ENCODE results near the gene COX8C.
"Not testable (repeated sequence)": the region's sequence is repeated elsewhere in the genome, so short reads cannot be mapped to it uniquely, and the experiment has no call there.

Gene COX8C

GRCh38 chr14:93375673-93376156 lies 28.7 kb downstream of the COX8C start:
- DNase-seq, result no peak

DNA sequence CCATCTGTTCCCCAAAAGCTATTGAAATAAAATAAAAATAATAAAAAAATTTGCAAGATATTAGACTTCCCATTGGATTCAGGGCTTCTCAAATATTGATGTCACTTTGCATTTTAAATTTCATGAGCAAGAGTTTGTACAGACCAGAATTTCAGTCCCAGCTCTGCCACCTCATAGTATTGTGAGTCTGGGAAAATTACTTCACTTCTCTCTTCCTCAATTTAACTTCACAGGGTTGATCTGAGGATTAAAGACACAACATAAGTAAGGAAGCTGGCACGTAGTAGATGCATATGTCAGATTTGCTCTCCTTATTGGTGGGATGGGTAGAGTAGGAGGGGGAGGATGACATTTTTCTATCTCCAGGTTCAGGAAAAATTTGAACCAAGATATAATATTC lies 32.8 kb downstream of the COX8C start:
- no peak for DNase-seq

GRCh38 chr14:93381644-93382043 lies 34.7 kb downstream of the COX8C start:
- no peak for DNase-seq

DNA sequence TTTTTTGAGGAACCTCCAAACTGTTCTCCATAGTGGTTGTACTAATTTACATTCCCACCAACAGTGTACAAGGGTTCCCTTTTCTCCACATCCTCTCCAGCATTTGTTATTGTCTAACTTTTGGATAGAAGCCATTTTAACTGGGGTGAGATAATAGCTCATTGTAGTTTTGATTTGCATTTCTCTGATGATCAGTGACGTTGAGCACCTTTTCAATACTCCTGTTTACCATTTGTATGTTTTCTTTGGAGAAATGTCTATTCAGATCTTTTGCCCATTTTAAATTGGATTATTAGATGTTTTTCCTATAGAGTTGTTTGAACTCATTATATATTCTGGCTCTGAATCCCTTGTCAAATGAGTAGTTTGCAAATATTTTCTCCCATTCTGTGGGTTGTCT lies 37.3 kb downstream of the COX8C start:
- not testable (repeated sequence) for DNase-seq

DNA sequence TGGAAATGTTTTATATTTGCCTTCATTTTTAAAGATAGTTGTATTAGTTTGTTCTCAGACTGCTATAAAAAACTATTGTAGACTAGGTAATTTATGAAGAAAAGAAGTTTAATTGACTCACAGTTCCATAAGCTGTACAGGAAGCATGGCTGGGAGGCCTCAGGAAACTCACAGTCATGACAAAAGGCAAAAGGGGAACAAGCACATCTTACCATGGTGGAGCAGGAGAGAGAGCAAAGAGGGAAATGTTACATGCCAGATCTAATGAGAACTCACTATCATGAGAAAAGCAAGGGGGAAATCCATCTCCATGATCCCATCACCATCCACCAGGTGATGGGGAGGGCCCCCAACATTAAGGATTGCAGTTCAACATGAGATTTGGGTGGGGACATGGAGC lies 48.2 kb downstream of the COX8C start:
- DNase-seq, result no peak

DNA sequence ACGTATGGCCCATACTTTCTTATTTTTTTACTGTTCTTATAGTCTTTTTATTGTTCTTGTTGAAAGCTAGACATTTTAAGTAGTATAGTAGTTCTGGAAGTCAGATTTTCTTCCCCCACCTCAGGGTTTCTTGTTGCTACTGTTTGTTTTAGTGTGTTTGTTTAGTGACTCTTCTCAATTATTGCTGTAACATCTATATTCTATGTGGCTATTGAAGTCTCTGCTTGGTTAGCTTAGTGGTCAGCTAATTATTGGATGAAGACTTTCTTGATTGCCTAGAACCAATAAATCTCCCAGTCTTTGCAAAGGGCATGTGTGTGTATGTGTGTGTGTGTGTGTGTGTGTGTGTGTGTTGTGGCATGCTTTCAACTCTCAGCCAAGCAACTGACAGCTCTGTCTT lies 49.5 kb downstream of the COX8C start:
- no peak for DNase-seq
